GM18520 (cell line): Measurements from ENCODE around the gene FRMD3.
"Not testable (repeated sequence)": the region's sequence is repeated elsewhere in the genome, so short reads cannot be mapped to it uniquely, and the experiment has no call there.

Experiments
- ATAC-seq: cut with Tn5 transposase; IDR thresholded peaks from one replicate; pipeline ENCODE4 v1.9.1; 2021; ENCODE audit not compliant: unreplicated experiment

The FRMD3 gene

GRCh38 chr9:83401328-83401900 is 136.8 kb downstream of the FRMD3 start:
- ATAC-seq, result no peak

- ATAC-seq, result no peak
Observed at GRCh38 chr9:83396813-83397212, 141.4 kb downstream of the FRMD3 start.

GRCh38 chr9:83396342-83396741 is 141.9 kb downstream of the FRMD3 start:
- ATAC-seq, result no peak

GRCh38 chr9:83392228-83392627 is 146.0 kb downstream of the FRMD3 start:
- ATAC-seq, result no peak

- no peak for ATAC-seq
Observed at GRCh38 chr9:83388346-83388745, 149.9 kb downstream of the FRMD3 start.

- no peak for ATAC-seq
Observed at GRCh38 chr9:83387401-83388185, 150.6 kb downstream of the FRMD3 start.

- ATAC-seq, result no peak
Observed at GRCh38 chr9:83385317-83385716, 152.9 kb downstream of the FRMD3 start.

- no peak for ATAC-seq
Observed at GRCh38 chr9:83384214-83384613, 154.0 kb downstream of the FRMD3 start.

- no peak for ATAC-seq
Observed at GRCh38 chr9:83383034-83383433, 155.2 kb downstream of the FRMD3 start.

GRCh38 chr9:83382421-83382820 is 155.8 kb downstream of the FRMD3 start:
- ATAC-seq, result no peak

GRCh38 chr9:83379045-83379444 is 159.2 kb downstream of the FRMD3 start:
- no peak for ATAC-seq

GRCh38 chr9:83372957-83373356 is 165.2 kb downstream of the FRMD3 start:
- ATAC-seq, result no peak

- no peak for ATAC-seq
Observed at GRCh38 chr9:83367326-83367725, 170.9 kb downstream of the FRMD3 start.

GRCh38 chr9:83362341-83362995 is 175.7 kb downstream of the FRMD3 start:
- no peak for ATAC-seq

GRCh38 chr9:83359039-83359438 is 179.2 kb downstream of the FRMD3 start:
- ATAC-seq, result no peak

GRCh38 chr9:83358493-83358892 is 179.7 kb downstream of the FRMD3 start:
- ATAC-seq, result not testable (repeated sequence)

- no peak for ATAC-seq
Observed at GRCh38 chr9:83355729-83356151, 182.5 kb downstream of the FRMD3 start.

- ATAC-seq, result no peak
Observed at GRCh38 chr9:83355024-83355444, 183.2 kb downstream of the FRMD3 start.

- ATAC-seq, result no peak
Observed at GRCh38 chr9:83349031-83349430, 189.2 kb downstream of the FRMD3 start.

- ATAC-seq, result no peak
Observed at GRCh38 chr9:83346655-83347420, 191.4 kb downstream of the FRMD3 start.

GRCh38 chr9:83343366-83343999 is 194.7 kb downstream of the FRMD3 start:
- no peak for ATAC-seq
